Sigmoid colon (tissue), 4 donors: ENCODE data around the gene GABBR2.

Experiments used
- EP300 ChIP-seq, 4 donors: sonication (generic); formaldehyde crosslinking; IDR thresholded peaks; one replicate each; pipeline ENCODE4 v1.6.1; 2017; ENCODE audit warnings: antibody characterized with exemption in 4 of 4
- POLR2A ChIP-seq, 2 donors: fragments of 450-650 bp; IDR thresholded peaks; one replicate each; pipeline ENCODE4 v1.6.1; 2016; ENCODE audit warnings: antibody characterized with exemption in 2 of 2, mild to moderate bottlenecking in 2 of 2, moderate library complexity in 2 of 2
- TF ChIP-seq, protein P1 (sequence below), 4 experiments: fragments of 450-650 bp in 3 of 4; fragments of 200-600 bp in 1 of 4; IDR thresholded peaks; one replicate each; pipeline ENCODE4 v1.5.1; 2016 to 2019; ENCODE audit warnings: antibody characterized with exemption in 4 of 4, mild to moderate bottlenecking in 3 of 4, moderate library complexity in 2 of 4

DNA sequence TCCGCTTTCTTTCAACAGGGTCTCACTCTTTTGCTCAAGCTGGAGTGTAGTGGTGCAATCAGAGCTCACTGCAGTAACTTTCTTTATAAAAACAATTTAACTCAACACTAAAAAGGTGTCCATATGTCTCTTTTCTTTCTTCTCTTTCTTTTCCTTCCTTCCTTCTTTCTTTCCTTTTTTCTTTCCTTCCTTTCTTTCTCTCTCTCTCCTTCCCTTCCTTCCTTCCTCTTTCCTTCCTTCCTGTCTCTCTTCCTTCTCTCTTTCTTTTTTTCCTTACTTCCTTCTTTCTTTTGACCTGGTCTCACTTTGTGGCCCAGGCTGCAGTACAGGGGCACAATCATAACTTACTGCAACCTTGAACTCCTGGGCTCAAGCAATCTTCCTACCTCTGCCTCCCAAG lies 427.5 kb downstream of the GABBR2 start:
- TF ChIP-seq, protein P1, sequence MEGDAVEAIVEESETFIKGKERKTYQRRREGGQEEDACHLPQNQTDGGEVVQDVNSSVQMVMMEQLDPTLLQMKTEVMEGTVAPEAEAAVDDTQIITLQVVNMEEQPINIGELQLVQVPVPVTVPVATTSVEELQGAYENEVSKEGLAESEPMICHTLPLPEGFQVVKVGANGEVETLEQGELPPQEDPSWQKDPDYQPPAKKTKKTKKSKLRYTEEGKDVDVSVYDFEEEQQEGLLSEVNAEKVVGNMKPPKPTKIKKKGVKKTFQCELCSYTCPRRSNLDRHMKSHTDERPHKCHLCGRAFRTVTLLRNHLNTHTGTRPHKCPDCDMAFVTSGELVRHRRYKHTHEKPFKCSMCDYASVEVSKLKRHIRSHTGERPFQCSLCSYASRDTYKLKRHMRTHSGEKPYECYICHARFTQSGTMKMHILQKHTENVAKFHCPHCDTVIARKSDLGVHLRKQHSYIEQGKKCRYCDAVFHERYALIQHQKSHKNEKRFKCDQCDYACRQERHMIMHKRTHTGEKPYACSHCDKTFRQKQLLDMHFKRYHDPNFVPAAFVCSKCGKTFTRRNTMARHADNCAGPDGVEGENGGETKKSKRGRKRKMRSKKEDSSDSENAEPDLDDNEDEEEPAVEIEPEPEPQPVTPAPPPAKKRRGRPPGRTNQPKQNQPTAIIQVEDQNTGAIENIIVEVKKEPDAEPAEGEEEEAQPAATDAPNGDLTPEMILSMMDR (IDR thresholded peaks at IDR 0.05) = no peak
- no peak for TF ChIP-seq EP300 (IDR thresholded peaks at IDR 0.05)
- TF ChIP-seq POLR2A (IDR thresholded peaks at IDR 0.05) = no peak
